Activated B cell treated with CpG ODN at 0.5 μM for 24 hours (primary cell): ENCODE measurements around the gene ERAL1. TPM values are rescaled to one million over a fixed set of nuclear protein-coding genes. Genes with fewer than 3 reads are reported as not detected.
A peak's percentile ranks its signal among the peaks of the same experiment; 100 is the strongest.
"Not testable (repeated sequence)": the region's sequence is repeated elsewhere in the genome, so short reads cannot be mapped to it uniquely, and the experiment has no call there.

Experiments used
- ATAC-seq: fragments of 200-7000 bp; cut with Tn5 transposase; one replicate; pipeline ENCODE4 v1.10.0; 2021; ENCODE audit warnings: low read depth, mild to moderate bottlenecking, moderate library complexity
- CTCF ChIA-PET: fragments of 350-600 bp; sonication (Branson Sonifier 250); formaldehyde crosslinking; loops from one replicate; lab custom pipeline; 2021; ENCODE audit warnings: antibody characterized with exemption; lab: Charles Lee
- POLR2A ChIA-PET: fragments of 350-600 bp; sonication (Branson Sonifier 250); formaldehyde crosslinking; loops from one replicate; lab custom pipeline; 2021; ENCODE audit warnings: antibody characterized with exemption; lab: Charles Lee
- DNase-seq: peaks from one replicate; pipeline ENCODE4 v3.0.0; 2022
- H3K27ac Mint-ChIP-seq: one replicate; pipeline ENCODE4 v1.8.0; 2020; ENCODE audit warnings: mixed read lengths
- H3K27me3 Mint-ChIP-seq: one replicate; pipeline ENCODE4 v1.8.0; 2021; ENCODE audit warnings: mixed read lengths
- H3K36me3 Mint-ChIP-seq: one replicate; pipeline ENCODE4 v1.8.0; 2021; ENCODE audit warnings: low read depth, mixed read lengths
- H3K4me1 Mint-ChIP-seq: one replicate; pipeline ENCODE4 v1.8.0; 2021; ENCODE audit warnings: mixed read lengths
- H3K4me3 Mint-ChIP-seq: one replicate; pipeline ENCODE4 v1.8.0; 2020; ENCODE audit warnings: mild to moderate bottlenecking, mixed read lengths
- H3K9me3 Mint-ChIP-seq: one replicate; pipeline ENCODE4 v1.8.0; 2020; ENCODE audit warnings: mixed read lengths
- CTCF ChIP-seq: fragments of 200-600 bp; IDR thresholded peaks from one replicate; pipeline ENCODE4 v1.8.0; 2022; ENCODE audit warnings: antibody characterized with exemption, mild to moderate bottlenecking
- intact Hi-C: fragments of 100-400 bp; cut with micrococcal nuclease; formaldehyde crosslinking; loops from one replicate; pipeline ENCODE4 v1.15.1; 2024
- total RNA-seq: library from RNA; stranded (reverse); gene quantifications from 2 replicates; pipeline ENCODE4 v1.2.3, GENCODE V29; 2022

Gene ERAL1
- total RNA-seq, 1 donor from 2014 or later, result 47.6 TPM

GRCh38 chr17:28841901-28842281 lies 12.9 kb upstream of the ERAL1 start:
- ChIA-PET POLR2A (interaction anchor here (0.6 to 2.5 kb wide), 19 partner anchors 13 to 298 kb away, joined by 3 to 20 read pairs (median 8); partner anchors contain the start of genes BLTP2, DHRS13, ERAL1 and FLOT2), CTCF (interaction anchor here (0.8 to 2.5 kb wide), 10 partner anchors 10 to 180 kb away, joined by 3 to 17 read pairs (median 4); partner anchors contain the start of genes FLOT2, SDF2, SUPT6H and TLCD1)
- DNase-seq, result no peak
- no peak for ATAC-seq
- Mint-ChIP-seq H3K9me3 (no peaks in the 10 kb centered on the region), H3K27ac (peak overlapping the region; percentile 91), H3K4me3 (peak overlapping the region; percentile 96), H3K27me3 (no peaks in the 10 kb centered on the region), H3K36me3 (peaks cover 15% of the 10 kb centered on the region), H3K4me1 (peaks cover 24% of the 10 kb centered on the region)
- TF ChIP-seq CTCF, result no peak
- intact Hi-C loops, result loop anchor here (1.0 to 2.0 kb wide), 6 partner anchors 12 to 114 kb away; partner anchors contain the start of genes DHRS13 and NEK8

GRCh38 chr17:28842282-28843012 lies 12.4 kb upstream of the ERAL1 start, which contains the start of gene FAM222B:
TSS of gene FAM222B (minus strand) at chr17:28842790. CDS start at chr17:28766667, 76,123 bp downstream.
- no peak for TF ChIP-seq CTCF
- peak within 1 kb of the TSS; percentile 91 for H3K27ac Mint-ChIP-seq
- ATAC-seq (peak; percentile 98), DNase-seq (peak; percentile 84)
- H3K4me1 Mint-ChIP-seq, result peaks cover 24% of the 10 kb centered on the region
- ChIA-PET POLR2A (interaction anchor here (0.6 to 2.5 kb wide), 21 partner anchors 11 to 298 kb away, joined by 3 to 20 read pairs (median 7); partner anchors contain the start of genes BLTP2, DHRS13, ERAL1 and FLOT2), CTCF (interaction anchor here (0.8 to 2.5 kb wide), 10 partner anchors 10 to 181 kb away, joined by 3 to 17 read pairs (median 4); partner anchors contain the start of genes FLOT2, SDF2, SUPT6H and TLCD1)
- no peaks in the 10 kb centered on the region for H3K27me3 Mint-ChIP-seq
- H3K4me3 Mint-ChIP-seq, result peak within 1 kb of the TSS; percentile 96
- H3K9me3 Mint-ChIP-seq, result no peaks in the 10 kb centered on the region
- H3K36me3 Mint-ChIP-seq, result peaks cover 15% of the 10 kb centered on the region
- intact Hi-C loops, result loop anchor here (1.0 to 2.0 kb wide), 6 partner anchors 12 to 114 kb away; partner anchors contain the start of genes DHRS13 and NEK8

GRCh38 chr17:28843816-28844148 lies 11.0 kb upstream of the ERAL1 start:
- DNase-seq, result no peak
- ChIA-PET CTCF (interaction anchor here (1.0 to 1.6 kb wide), 2 partner anchors 59 to 117 kb away, joined by 3 to 4 read pairs; partner anchors contain the start of gene DHRS13), POLR2A (interaction anchor here (0.6 to 2.5 kb wide), 6 partner anchors 51 to 96 kb away, joined by 3 to 20 read pairs (median 4); partner anchors contain the start of genes DHRS13 and FLOT2)
- intact Hi-C loops, result loop anchor here (2.0 kb wide), 3 partner anchors 31 to 105 kb away; no protein-coding TSS in a partner anchor
- TF ChIP-seq CTCF, result no peak
- Mint-ChIP-seq H3K27ac (no peak overlapping the region), H3K27me3 (no peaks in the 10 kb centered on the region), H3K36me3 (peaks cover 15% of the 10 kb centered on the region), H3K4me3 (peak overlapping the region; percentile 19), H3K4me1 (peaks cover 24% of the 10 kb centered on the region), H3K9me3 (no peaks in the 10 kb centered on the region)
- no peak for ATAC-seq

GRCh38 chr17:28846231-28846630 lies 8.6 kb upstream of the ERAL1 start:
- peaks cover 9% of the 10 kb centered on the region for H3K36me3 Mint-ChIP-seq
- peaks cover 16% of the 10 kb centered on the region for H3K4me1 Mint-ChIP-seq
- ATAC-seq (no peak), DNase-seq (no peak)
- H3K9me3 Mint-ChIP-seq, result no peaks in the 10 kb centered on the region
- ChIA-PET POLR2A (no interaction called here), CTCF (no interaction called here)
- intact Hi-C loops, result no loop called here
- no peaks in the 10 kb centered on the region for H3K27me3 Mint-ChIP-seq
- no peak overlapping the region for H3K4me3 Mint-ChIP-seq
- TF ChIP-seq CTCF, result no peak
- H3K27ac Mint-ChIP-seq, result no peak overlapping the region

GRCh38 chr17:28846699-28847098 lies 8.1 kb upstream of the ERAL1 start:
- H3K4me3 Mint-ChIP-seq, DNase-seq, H3K9me3 Mint-ChIP-seq, ATAC-seq, POLR2A ChIA-PET, intact Hi-C loops, CTCF ChIA-PET, H3K36me3 Mint-ChIP-seq, H3K27ac Mint-ChIP-seq, H3K27me3 Mint-ChIP-seq: not testable (repeated sequence)
- H3K4me1 Mint-ChIP-seq, result peaks cover 13% of the 10 kb centered on the region

GRCh38 chr17:28848667-28849066 lies 6.1 kb upstream of the ERAL1 start:
- intact Hi-C loops, result loop anchor here (1.0 to 2.0 kb wide), 3 partner anchors 23 to 68 kb away; partner anchors contain the start of gene DHRS13

More at GRCh38 chr17:28848667-28849066, 6.1 kb upstream of the ERAL1 start:
- H3K36me3 Mint-ChIP-seq, H3K4me3 Mint-ChIP-seq, H3K4me1 Mint-ChIP-seq, H3K27ac Mint-ChIP-seq, H3K9me3 Mint-ChIP-seq, H3K27me3 Mint-ChIP-seq: not testable (repeated sequence)
- DNase-seq (peak; percentile 29), ATAC-seq (peak; percentile 60)
- POLR2A ChIA-PET, result interaction anchor here (1.7 kb wide), 1 partner anchor 49 kb away, joined by 7 read pairs; the partner anchor contains the start of gene FLOT2
- CTCF ChIA-PET, result interaction anchor here (0.7 to 2.1 kb wide), 5 partner anchors 34 to 101 kb away, joined by 3 to 9 read pairs (median 4); no protein-coding TSS in a partner anchor
